H1 (cell line): ENCODE measurements around the gene HNRNPA3. TPM values are rescaled to one million over a fixed set of nuclear protein-coding genes. Genes with fewer than 3 reads are reported as not detected.
A peak's percentile ranks its signal among the peaks of the same experiment; 100 is the strongest.

Experiments
- CTCF ChIA-PET: fragments of 300-600 bp; sonication (Branson Sonifier 250); formaldehyde crosslinking; loops from one replicate; lab custom pipeline; 2021; ENCODE audit not compliant: partially characterized antibody; lab: Charles Lee
- POLR2A ChIA-PET: fragments of 300-600 bp; sonication (Branson Sonifier 250); formaldehyde crosslinking; loops from one replicate; lab custom pipeline; 2021; ENCODE audit warnings: inconsistent platforms; ENCODE audit not compliant: partially characterized antibody; lab: Charles Lee
- DNase-seq, 2 experiments: peaks; one replicate each; pipeline versions ENCODE4 v3.0.0 to v3.0.0-alpha.2; 2010 to 2022; ENCODE audit warnings: low spot score in 2 of 2, low read depth in 1 of 2, mixed read lengths in 1 of 2
- FAIRE-seq: peaks from 2 replicates; lab custom pipeline; 2011; peaks lifted over from hg19 to GRCh38; lab: Jason Lieb, UNC
- H2AFZ ChIP-seq: 2 replicates; pipeline ENCODE4 v1.8.1; 2012; ENCODE audit warnings: low read length, inconsistent platforms
- H2AK5ac ChIP-seq: 2 replicates; pipeline ENCODE4 v1.6.1; 2013; ENCODE audit warnings: low read depth, low read length
- H2BK120ac ChIP-seq: replicated peaks from 2 replicates; pipeline ENCODE3; 2013; ENCODE audit warnings: low read depth, low read length, inconsistent platforms
- H2BK12ac ChIP-seq: 2 replicates; pipeline ENCODE4 v1.6.1; 2013; ENCODE audit warnings: low read depth, low read length
- H2BK15ac ChIP-seq: 2 replicates; pipeline ENCODE4 v1.6.1; 2013; ENCODE audit warnings: low read length
- H2BK20ac ChIP-seq: 2 replicates; pipeline ENCODE4 v1.6.1; 2013; ENCODE audit warnings: low read length
- H2BK5ac ChIP-seq: 2 replicates; pipeline ENCODE4 v1.6.1; 2013; ENCODE audit warnings: low read depth, low read length
- H3K14ac ChIP-seq: 2 replicates; pipeline ENCODE4 v1.6.1; 2013; ENCODE audit warnings: inconsistent platforms; ENCODE audit not compliant: insufficient read length
- H3K18ac ChIP-seq: 2 replicates; pipeline ENCODE4 v1.6.1; 2013; ENCODE audit warnings: low read length; ENCODE audit errors: extremely low read depth
- H3K23ac ChIP-seq: 2 replicates; pipeline ENCODE4 v1.6.1; 2013; ENCODE audit warnings: inconsistent platforms; ENCODE audit not compliant: insufficient read length
- H3K23me2 ChIP-seq: 2 replicates; pipeline ENCODE4 v1.6.1; 2013; ENCODE audit warnings: low read depth, low read length
- H3K27ac ChIP-seq: 2 replicates; pipeline ENCODE4 v1.6.1; 2011; ENCODE audit warnings: low read depth, low read length, inconsistent platforms
- H3K27me3 ChIP-seq, 4 experiments: replicated peaks in 1 of 4; 1 replicate in 1 of 4; 2 replicates in 3 of 4; pipeline versions ENCODE4 v1.6.1 to v1.8.1; 2011 to 2013; ENCODE audit warnings: low read length in 3 of 4, mild to moderate bottlenecking in 3 of 4, inconsistent platforms in 2 of 4, mixed read lengths in 2 of 4, moderate library complexity in 1 of 4; ENCODE audit not compliant: control insufficient read depth in 3 of 4, insufficient read depth in 3 of 4; ENCODE audit errors: extremely low read depth in 1 of 4
- H3K36me3 ChIP-seq, 4 experiments: 2 replicates each; pipeline versions ENCODE4 v1.6.1 to v1.8.1; 2011 to 2013; ENCODE audit warnings: mild to moderate bottlenecking in 4 of 4, low read length in 3 of 4, moderate library complexity in 2 of 4, control low read depth in 1 of 4, inconsistent platforms in 1 of 4; ENCODE audit not compliant: insufficient read depth in 4 of 4, control insufficient read depth in 2 of 4
- H3K4ac ChIP-seq: replicated peaks from 2 replicates; pipeline ENCODE3; 2013; ENCODE audit warnings: low read length, low read depth, mixed read lengths, inconsistent platforms; ENCODE audit not compliant: insufficient read length
- H3K4me1 ChIP-seq, 4 experiments: replicated peaks in 1 of 4; 1 replicate in 1 of 4; 2 replicates in 3 of 4; pipeline versions ENCODE4 v1.6.1 to v1.8.1; 2011 to 2013; ENCODE audit warnings: low read length in 3 of 4, inconsistent platforms in 2 of 4, mixed read lengths in 1 of 4; ENCODE audit not compliant: insufficient read depth in 4 of 4, control insufficient read depth in 3 of 4
- H3K4me2 ChIP-seq, 2 experiments: 2 replicates each; pipeline versions ENCODE4 v1.6.1 to v1.8.1; 2011 to 2013; ENCODE audit warnings: low read depth in 2 of 2, low read length in 2 of 2, control low read depth in 1 of 2, inconsistent platforms in 1 of 2, mild to moderate bottlenecking in 1 of 2; ENCODE audit not compliant: insufficient read depth in 1 of 2
- H3K4me3 ChIP-seq, 4 experiments: fragments of 200-600, 300-600 bp in 1 of 4; sonication (generic), shearing (Covaris generic), sonication (Bioruptor Twin) in 1 of 4; 2 replicates each; pipeline versions ENCODE4 v1.5.1 to v1.8.1; 2011 to 2016; ENCODE audit warnings: low read length in 4 of 4, low read depth in 3 of 4, control low read depth in 2 of 4, inconsistent platforms in 2 of 4, mild to moderate bottlenecking in 2 of 4, mixed read lengths in 1 of 4, moderate library complexity in 1 of 4; ENCODE audit not compliant: insufficient read depth in 2 of 4; ENCODE audit errors: extremely low read depth in 1 of 4
- H3K56ac ChIP-seq: replicated peaks from 2 replicates; pipeline ENCODE3; 2013; ENCODE audit warnings: low read depth, mild to moderate bottlenecking, mixed read lengths, low read length, inconsistent platforms; ENCODE audit not compliant: insufficient read length
- H3K79me1 ChIP-seq: 2 replicates; pipeline ENCODE4 v1.6.1; 2013; ENCODE audit warnings: low read depth, low read length, control low read depth
- H3K79me2 ChIP-seq, 2 experiments: 2 replicates each; pipeline versions ENCODE4 v1.6.1 to v1.8.1; 2012 to 2013; ENCODE audit warnings: low read length in 2 of 2, mild to moderate bottlenecking in 2 of 2, inconsistent platforms in 1 of 2; ENCODE audit not compliant: insufficient read depth in 2 of 2, control insufficient read depth in 1 of 2
- H3K9ac ChIP-seq, 4 experiments: replicated peaks in 1 of 4; 1 replicate in 1 of 4; 2 replicates in 3 of 4; pipeline versions ENCODE4 v1.6.1 to v1.8.1; 2011 to 2013; ENCODE audit warnings: low read depth in 3 of 4, low read length in 3 of 4, control low read depth in 2 of 4, mild to moderate bottlenecking in 2 of 4, moderate library complexity in 2 of 4, inconsistent platforms in 1 of 4; ENCODE audit errors: extremely low read depth in 1 of 4
- H3K9me3 ChIP-seq, 2 experiments: 2 replicates each; pipeline versions ENCODE4 v1.6.1 to v1.8.1; 2012 to 2013; ENCODE audit warnings: mild to moderate bottlenecking in 2 of 2, moderate library complexity in 2 of 2, control low read depth in 1 of 2, inconsistent platforms in 1 of 2, low read depth in 1 of 2, low read length in 1 of 2, mixed read lengths in 1 of 2; ENCODE audit not compliant: insufficient read depth in 2 of 2
- H4K20me1 ChIP-seq, 2 experiments: replicated peaks in 1 of 2; 2 replicates each; pipeline versions ENCODE3 to v1.8.1; 2011 to 2013; ENCODE audit warnings: inconsistent platforms in 2 of 2, low read length in 2 of 2, mild to moderate bottlenecking in 1 of 2; ENCODE audit not compliant: insufficient read depth in 2 of 2, control insufficient read depth in 1 of 2
- H4K5ac ChIP-seq: 2 replicates; pipeline ENCODE4 v1.6.1; 2013; ENCODE audit warnings: low read length, low read depth, mixed read lengths, inconsistent platforms; ENCODE audit not compliant: insufficient read length
- H4K8ac ChIP-seq: 2 replicates; pipeline ENCODE4 v1.8.0; 2013; ENCODE audit warnings: mild to moderate bottlenecking, moderate library complexity, low read length, inconsistent platforms; ENCODE audit not compliant: insufficient read depth; ENCODE audit errors: extremely low read depth
- H4K91ac ChIP-seq: replicated peaks from 2 replicates; pipeline ENCODE3; 2013; ENCODE audit warnings: low read length, mixed read lengths, inconsistent platforms; ENCODE audit not compliant: insufficient read length
- CHD2 ChIP-seq: IDR thresholded peaks from 2 replicates; pipeline ENCODE4 v1.6.1; 2012; ENCODE audit warnings: low read length, improper control_type of control experiment
- RAD21 ChIP-seq, 2 experiments: IDR thresholded peaks in 1 of 2; conservative IDR thresholded peaks in 1 of 2; 2 replicates each; pipeline ENCODE4 v1.6.1; 2011; ENCODE audit warnings: low read depth in 2 of 2, low read length in 2 of 2, improper control_type of control experiment in 1 of 2, inconsistent platforms in 1 of 2, mild to moderate bottlenecking in 1 of 2, moderate library complexity in 1 of 2
- SIN3A ChIP-seq, 2 experiments: IDR thresholded peaks in 1 of 2; conservative IDR thresholded peaks in 1 of 2; 2 replicates each; pipeline ENCODE4 v1.6.1; 2011 to 2012; ENCODE audit warnings: low read length in 2 of 2, improper control_type of control experiment in 1 of 2, low read depth in 1 of 2, mild to moderate bottlenecking in 1 of 2
- WGBS, 2 experiments: shearing (Covaris generic) in 1 of 2; methylation state at CpG; one replicate each; pipeline versions ENCODE4 v1.1.6 to v1.1.7; 2013 to 2015; ENCODE audit warnings: low lambda C conversion rate in 2 of 2, mixed read lengths in 2 of 2, inconsistent platforms in 1 of 2, low coverage in 1 of 2, missing lambda C conversion rate in 1 of 2; ENCODE audit not compliant: insufficient replicate concordance in 2 of 2, insufficient coverage in 1 of 2, insufficient read length in 1 of 2; ENCODE audit errors: extremely low coverage in 1 of 2, missing lambda C conversion rate in 1 of 2; 5-methylcytosine and 5-hydroxymethylcytosine counted together
- polyA plus RNA-seq, 7 experiments: library from polyadenylated mRNA; depleted of rRNA in 3 of 7; stranded (reverse) in 5 of 7; unstranded in 2 of 7; fragments of >200 nt in 5 of 7; fragments of 200-250 nt in 2 of 7; gene quantifications; 1 replicate in 5 of 7; 2 replicates in 1 of 7; 4 replicates in 1 of 7; pipeline versions ENCODE4 v1.2.1 to v1.2.3, GENCODE V29; 2011 to 2013; ENCODE audit warnings: missing spikeins in 2 of 7, mixed read lengths in 2 of 7
- total RNA-seq: library from RNA; stranded (reverse); fragmentation: NEBNext Ultra II Directional; extraction: Animal tissue kit (Norgen Biotek cat#: 25700); gene quantifications from 2 replicates; pipeline ENCODE4 v1.2.1, GENCODE V29; 2021
- TF ChIP-seq, protein P1 (sequence below): IDR thresholded peaks from 2 replicates; pipeline ENCODE4 v1.6.1; 2012; ENCODE audit warnings: inconsistent platforms
- TF ChIP-seq, protein P2 (sequence below), 3 experiments: IDR thresholded peaks; 1 replicate in 2 of 3; 2 replicates in 1 of 3; pipeline versions ENCODE4 v1.5.1 to v1.6.1; 2011; ENCODE audit warnings: low read length in 3 of 3, mild to moderate bottlenecking in 3 of 3, inconsistent platforms in 2 of 3, low read depth in 1 of 3, moderate library complexity in 1 of 3; ENCODE audit not compliant: insufficient read depth in 1 of 3; ENCODE audit errors: control extremely low read depth in 1 of 3

The HNRNPA3 gene
- total and polyA plus RNA-seq, 2 of the 8 experiments (the other 6 are each of a cell fraction or from before 2014, with no cell fraction given) = 66.1 to 408 TPM

DNA sequence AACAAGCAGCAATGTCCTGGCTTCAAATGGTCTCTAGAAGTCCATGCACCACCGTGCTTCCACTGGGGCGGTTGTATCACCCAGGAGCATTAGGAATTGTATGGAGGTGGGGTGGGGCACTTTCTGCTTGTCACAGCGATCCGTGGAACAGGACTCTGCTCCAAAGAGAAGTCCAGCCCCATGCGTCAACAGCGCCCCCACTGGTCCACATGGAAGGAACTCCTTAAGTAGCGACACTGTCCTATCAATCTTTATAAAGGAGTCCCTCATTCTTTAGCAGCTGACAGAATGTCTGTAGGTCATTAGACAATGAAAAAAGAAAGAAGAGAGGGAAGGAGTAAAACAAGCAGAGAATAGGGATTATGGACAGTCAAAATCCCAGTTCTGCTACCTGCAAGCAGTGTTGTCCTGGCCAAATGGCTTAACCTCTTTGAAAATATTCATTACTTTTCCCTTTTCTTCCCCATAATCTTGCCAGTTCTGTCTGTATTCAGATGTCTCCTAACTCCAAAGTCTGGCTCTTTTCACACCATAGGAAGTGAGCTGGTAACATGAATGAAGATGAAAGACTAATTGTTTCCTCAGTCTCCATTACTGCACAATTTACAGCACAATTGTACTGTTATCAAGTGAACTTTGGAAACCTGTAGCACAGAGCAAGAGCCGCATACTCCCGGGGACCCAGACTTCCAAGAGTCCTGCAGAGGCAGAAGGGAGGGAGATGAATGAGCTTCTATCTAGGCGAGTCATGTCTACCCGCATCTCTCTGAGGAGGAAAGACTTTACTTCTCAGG is 42.0 kb downstream of the HNRNPA3 start:
- no peak overlapping the region for H3K27ac ChIP-seq
- H4K20me1 ChIP-seq = peaks cover 11 to 14% of the 10 kb centered on the region in 2 experiments
- no peaks in the 10 kb centered on the region for H3K27me3 ChIP-seq
- H2BK12ac ChIP-seq = no peak overlapping the region
- H3K79me2 ChIP-seq = peaks cover 21 to 98% of the 10 kb centered on the region in 2 experiments
- H4K91ac ChIP-seq = no peak overlapping the region
- 0 out of 4 replicates have a peak overlapping the region, but pooled peaks of 1 of the 2 experiments have one; percentile 12 for H3K4me2 ChIP-seq
- H3K4me1 ChIP-seq = peaks cover 0 to 7% (median 0%) of the 10 kb centered on the region in 4 experiments; a peak in 1 of 7 replicates
- H3K9ac ChIP-seq = no peak overlapping the region
- H3K4me3 ChIP-seq = no peak overlapping the region
- no peak overlapping the region for H3K56ac ChIP-seq
- no peak overlapping the region for H2BK5ac ChIP-seq
- H4K8ac ChIP-seq = no peak overlapping the region
- peaks cover 7 to 8% of the 10 kb centered on the region in 2 experiments for H3K9me3 ChIP-seq
- CTCF ChIA-PET = interaction anchor here (0.6 to 4.7 kb wide), 43 partner anchors 9 to 509 kb away, joined by 3 to 41 read pairs (median 4); partner anchors contain the start of gene NFE2L2
- no peak overlapping the region for H3K14ac ChIP-seq
- H4K5ac ChIP-seq = no peak overlapping the region
- H3K79me1 ChIP-seq = peaks cover 8% of the 10 kb centered on the region
- FAIRE-seq = peak; percentile 58
- H3K23me2 ChIP-seq = no peaks in the 10 kb centered on the region
- H3K36me3 ChIP-seq = peaks cover 0 to 3% (median 0%) of the 10 kb centered on the region in 4 experiments; a peak in 1 of 8 replicates
- H2BK120ac ChIP-seq = no peak overlapping the region
- H2BK20ac ChIP-seq = no peak overlapping the region
- no peak overlapping the region for H2AK5ac ChIP-seq
- 47% methylated on average over 11 of the region's 11 CpGs; no CpG with 5 or more reads in 1 of the 2 experiments for WGBS, 2 experiments
- H3K18ac ChIP-seq = no peak overlapping the region
- TF ChIP-seq CHD2 (no peak), SIN3A (conservative IDR thresholded peaks at IDR 0.05 in 1 of 2, IDR thresholded peaks at IDR 0.05 in 1 of 2; ENCODE audit: low read depth in 1 of 2, low read length in 2 of 2) (peak in 1 of 2 experiments; percentile 63; a peak in 1 of 4 replicates), RAD21 (IDR thresholded peaks at IDR 0.05 in 1 of 2, conservative IDR thresholded peaks at IDR 0.05 in 1 of 2; ENCODE audit: low read depth in 2 of 2, low read length in 2 of 2) (peak; percentile 52 to 73)
- TF ChIP-seq, protein P1, sequence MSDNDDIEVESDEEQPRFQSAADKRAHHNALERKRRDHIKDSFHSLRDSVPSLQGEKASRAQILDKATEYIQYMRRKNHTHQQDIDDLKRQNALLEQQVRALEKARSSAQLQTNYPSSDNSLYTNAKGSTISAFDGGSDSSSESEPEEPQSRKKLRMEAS = peak; percentile 62; the same call in 1 of the 2 replicates
- TF ChIP-seq, protein P2, sequence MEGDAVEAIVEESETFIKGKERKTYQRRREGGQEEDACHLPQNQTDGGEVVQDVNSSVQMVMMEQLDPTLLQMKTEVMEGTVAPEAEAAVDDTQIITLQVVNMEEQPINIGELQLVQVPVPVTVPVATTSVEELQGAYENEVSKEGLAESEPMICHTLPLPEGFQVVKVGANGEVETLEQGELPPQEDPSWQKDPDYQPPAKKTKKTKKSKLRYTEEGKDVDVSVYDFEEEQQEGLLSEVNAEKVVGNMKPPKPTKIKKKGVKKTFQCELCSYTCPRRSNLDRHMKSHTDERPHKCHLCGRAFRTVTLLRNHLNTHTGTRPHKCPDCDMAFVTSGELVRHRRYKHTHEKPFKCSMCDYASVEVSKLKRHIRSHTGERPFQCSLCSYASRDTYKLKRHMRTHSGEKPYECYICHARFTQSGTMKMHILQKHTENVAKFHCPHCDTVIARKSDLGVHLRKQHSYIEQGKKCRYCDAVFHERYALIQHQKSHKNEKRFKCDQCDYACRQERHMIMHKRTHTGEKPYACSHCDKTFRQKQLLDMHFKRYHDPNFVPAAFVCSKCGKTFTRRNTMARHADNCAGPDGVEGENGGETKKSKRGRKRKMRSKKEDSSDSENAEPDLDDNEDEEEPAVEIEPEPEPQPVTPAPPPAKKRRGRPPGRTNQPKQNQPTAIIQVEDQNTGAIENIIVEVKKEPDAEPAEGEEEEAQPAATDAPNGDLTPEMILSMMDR (IDR thresholded peaks at IDR 0.05; ENCODE audit: control extremely low read depth in 1 of 3, insufficient read depth in 1 of 3, low read depth in 1 of 3, low read length in 3 of 3) = peak; percentile 66 to 92 (median 89)
- TF ChIP-seq, all 59 proteins: peak for 4
- Histone ChIP-seq H3K4ac (no peak overlapping the region), H2AFZ (no peak overlapping the region), H2BK15ac (no peak overlapping the region), H3K23ac (no peak overlapping the region)
- POLR2A ChIA-PET = interaction anchor here (0.7 to 10.4 kb wide), 12 partner anchors 9 to 61 kb away, joined by 3 to 74 read pairs (median 4); partner anchors contain the start of genes HNRNPA3 and NFE2L2
- DNase-seq = peak; percentile 39 to 86
